GM12865 (cell line): Measurements from ENCODE around the gene C12orf42.

ENCODE experiments used
- DNase-seq: peaks from one replicate; pipeline ENCODE4 v3.0.0; 2010; ENCODE audit warnings: low read depth
- H3K4me3 ChIP-seq: 2 replicates; pipeline ENCODE4 v1.5.1; 2011; ENCODE audit warnings: mild to moderate bottlenecking, low read depth, low read length, control low read depth
- TF ChIP-seq, protein P1 (sequence below): IDR thresholded peaks from 2 replicates; pipeline ENCODE4 v1.5.1; 2011; ENCODE audit warnings: low read length, control low read depth, low read depth, inconsistent platforms; ENCODE audit not compliant: insufficient read depth; ENCODE audit errors: missing control alignments

Gene C12orf42

GRCh38 chr12:103470664-103471063, 25.1 kb downstream of the C12orf42 start:
- TF ChIP-seq, protein P1, sequence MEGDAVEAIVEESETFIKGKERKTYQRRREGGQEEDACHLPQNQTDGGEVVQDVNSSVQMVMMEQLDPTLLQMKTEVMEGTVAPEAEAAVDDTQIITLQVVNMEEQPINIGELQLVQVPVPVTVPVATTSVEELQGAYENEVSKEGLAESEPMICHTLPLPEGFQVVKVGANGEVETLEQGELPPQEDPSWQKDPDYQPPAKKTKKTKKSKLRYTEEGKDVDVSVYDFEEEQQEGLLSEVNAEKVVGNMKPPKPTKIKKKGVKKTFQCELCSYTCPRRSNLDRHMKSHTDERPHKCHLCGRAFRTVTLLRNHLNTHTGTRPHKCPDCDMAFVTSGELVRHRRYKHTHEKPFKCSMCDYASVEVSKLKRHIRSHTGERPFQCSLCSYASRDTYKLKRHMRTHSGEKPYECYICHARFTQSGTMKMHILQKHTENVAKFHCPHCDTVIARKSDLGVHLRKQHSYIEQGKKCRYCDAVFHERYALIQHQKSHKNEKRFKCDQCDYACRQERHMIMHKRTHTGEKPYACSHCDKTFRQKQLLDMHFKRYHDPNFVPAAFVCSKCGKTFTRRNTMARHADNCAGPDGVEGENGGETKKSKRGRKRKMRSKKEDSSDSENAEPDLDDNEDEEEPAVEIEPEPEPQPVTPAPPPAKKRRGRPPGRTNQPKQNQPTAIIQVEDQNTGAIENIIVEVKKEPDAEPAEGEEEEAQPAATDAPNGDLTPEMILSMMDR, result no peak
- H3K4me3 ChIP-seq, result no peak overlapping the region
- DNase-seq, result peak; percentile 7

GRCh38 chr12:103469719-103470118, 26.0 kb downstream of the C12orf42 start:
- TF ChIP-seq, protein P1, result no peak
- DNase-seq, result peak; percentile 22
- H3K4me3 ChIP-seq, result no peak overlapping the region

- TF ChIP-seq, protein P1, result no peak
- H3K4me3 ChIP-seq, result no peak overlapping the region
- no peak for DNase-seq
These were observed 26.9 kb downstream of the C12orf42 start for GRCh38 chr12:103468837-103469236.

- TF ChIP-seq, protein P1, result no peak
- peak; percentile 82 for DNase-seq
- no peak overlapping the region for H3K4me3 ChIP-seq
These were observed 33.1 kb downstream of the C12orf42 start for GRCh38 chr12:103462675-103463074.

- H3K4me3 ChIP-seq, result no peak overlapping the region
- TF ChIP-seq, protein P1, result no peak
- DNase-seq, result no peak
These were observed 38.3 kb downstream of the C12orf42 start for GRCh38 chr12:103457471-103457870.

GRCh38 chr12:103456006-103456405, 39.8 kb downstream of the C12orf42 start:
- TF ChIP-seq, protein P1, result no peak
- no peak overlapping the region for H3K4me3 ChIP-seq
- no peak for DNase-seq

DNA sequence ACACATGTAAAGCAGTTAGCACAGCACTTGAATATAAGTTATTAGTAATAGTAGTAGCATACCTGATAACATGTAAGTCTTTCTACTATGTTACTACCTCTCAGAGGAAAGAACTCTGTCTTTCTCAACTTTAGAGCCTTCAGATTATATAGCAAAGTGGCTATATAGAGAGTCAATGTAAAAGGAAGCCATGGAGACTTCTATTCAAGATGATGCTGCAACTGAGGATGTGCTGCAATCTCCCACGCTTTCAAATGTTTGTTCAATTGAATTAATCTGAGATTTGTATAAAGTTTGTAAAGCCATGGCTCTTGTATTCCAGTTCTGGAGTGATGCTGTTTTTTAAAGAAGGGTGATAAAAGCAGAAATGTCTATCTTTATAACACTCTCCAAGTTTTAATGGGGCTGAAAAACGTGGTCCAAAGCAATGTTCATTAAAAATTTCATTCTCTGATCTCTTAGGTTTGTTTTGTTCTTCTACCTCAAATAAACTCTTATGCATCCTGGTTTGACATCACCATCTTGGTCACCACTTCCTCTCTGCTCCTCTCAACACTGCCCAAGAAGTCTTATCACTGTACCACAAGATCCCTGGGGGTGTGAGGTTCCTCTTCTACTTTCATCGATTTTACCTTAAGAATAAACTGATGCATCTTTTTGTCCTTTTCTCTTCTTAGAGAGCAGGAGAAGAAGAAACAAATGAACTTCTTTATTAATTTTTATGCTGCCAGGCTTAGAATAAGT, 40.6 kb downstream of the C12orf42 start:
- peak; percentile 70 for DNase-seq
- TF ChIP-seq, protein P1, result no peak
- H3K4me3 ChIP-seq, result no peak overlapping the region
